HG03469 (cell line): ENCODE results near the gene MZF1.
"Not testable (repeated sequence)": the region's sequence is repeated elsewhere in the genome, so short reads cannot be mapped to it uniquely, and the experiment has no call there.

ENCODE experiments used
- ATAC-seq: cut with Tn5 transposase; IDR thresholded peaks from one replicate; pipeline ENCODE4 v1.9.1; 2021; ENCODE audit warnings: mild to moderate bottlenecking, moderate library complexity, moderate number of reproducible peaks; ENCODE audit not compliant: unreplicated experiment

MZF1 gene

DNA sequence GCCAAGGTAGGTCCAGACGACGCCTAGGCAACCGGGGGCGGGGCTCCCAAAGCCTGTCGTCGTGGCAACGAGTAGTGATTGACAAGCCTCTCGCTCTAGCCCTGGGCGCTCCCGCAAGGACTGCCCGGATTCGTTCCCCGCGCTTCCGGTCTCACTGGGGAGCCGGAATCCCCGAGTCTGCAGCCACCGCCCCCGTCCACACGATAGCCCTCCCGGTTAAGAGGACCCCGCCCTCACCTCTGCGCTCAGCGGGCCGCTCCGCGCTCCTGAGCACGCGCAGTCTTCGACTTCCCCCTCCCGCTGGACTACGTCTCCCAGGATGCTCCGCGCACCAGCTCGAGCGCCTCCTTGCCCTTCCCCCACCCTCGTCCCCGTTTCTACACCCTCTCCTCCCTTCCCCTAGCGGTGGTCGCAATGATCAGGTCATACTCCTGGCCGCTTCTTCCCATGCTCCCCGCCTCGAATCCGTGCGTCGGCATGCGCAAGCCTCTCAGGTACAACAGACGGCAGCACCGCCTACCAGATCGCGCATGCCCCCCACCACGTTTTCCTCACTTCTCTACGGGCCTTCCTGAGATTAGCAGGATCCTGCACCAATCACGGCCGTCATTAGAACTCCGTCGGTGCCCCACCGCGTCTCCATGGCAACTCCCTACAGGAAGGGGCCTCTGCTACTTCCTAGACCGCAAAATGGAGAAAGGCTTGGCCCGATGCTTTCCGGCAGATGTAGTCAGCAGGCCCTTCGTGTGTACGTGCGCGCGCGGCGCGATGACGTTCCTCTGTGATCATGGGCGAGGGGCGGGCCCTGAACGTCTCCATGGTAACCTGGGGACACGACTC lies at the start of gene MZF1:
TSS of gene MZF1 (minus strand) at position 518 of the 840 bp plus-strand sequence. CDS start 1,946 bp downstream, outside the sequence.
- ATAC-seq = peak; percentile 53

DNA sequence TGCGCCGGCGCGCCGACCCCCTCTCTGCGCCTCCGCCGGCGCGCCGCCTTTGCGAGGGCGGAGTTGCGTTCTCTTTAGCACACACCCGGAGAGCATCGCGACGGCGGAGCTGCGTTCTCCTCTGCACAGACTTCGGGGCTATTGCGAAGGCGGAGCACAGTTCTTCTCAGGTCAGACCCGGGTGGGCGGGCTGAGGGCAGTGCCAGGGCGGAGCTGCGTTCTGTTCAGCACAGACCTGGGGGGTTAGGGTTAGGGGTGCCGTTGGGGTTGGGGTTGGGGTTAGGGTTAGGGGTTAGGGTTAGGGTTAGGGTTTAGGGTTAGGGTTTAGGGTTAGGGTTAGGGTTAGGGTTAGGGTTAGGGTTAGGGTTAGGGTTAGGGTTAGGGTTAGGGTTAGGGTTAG lies 34.1 kb upstream of the MZF1 start:
- ATAC-seq = not testable (repeated sequence)

DNA sequence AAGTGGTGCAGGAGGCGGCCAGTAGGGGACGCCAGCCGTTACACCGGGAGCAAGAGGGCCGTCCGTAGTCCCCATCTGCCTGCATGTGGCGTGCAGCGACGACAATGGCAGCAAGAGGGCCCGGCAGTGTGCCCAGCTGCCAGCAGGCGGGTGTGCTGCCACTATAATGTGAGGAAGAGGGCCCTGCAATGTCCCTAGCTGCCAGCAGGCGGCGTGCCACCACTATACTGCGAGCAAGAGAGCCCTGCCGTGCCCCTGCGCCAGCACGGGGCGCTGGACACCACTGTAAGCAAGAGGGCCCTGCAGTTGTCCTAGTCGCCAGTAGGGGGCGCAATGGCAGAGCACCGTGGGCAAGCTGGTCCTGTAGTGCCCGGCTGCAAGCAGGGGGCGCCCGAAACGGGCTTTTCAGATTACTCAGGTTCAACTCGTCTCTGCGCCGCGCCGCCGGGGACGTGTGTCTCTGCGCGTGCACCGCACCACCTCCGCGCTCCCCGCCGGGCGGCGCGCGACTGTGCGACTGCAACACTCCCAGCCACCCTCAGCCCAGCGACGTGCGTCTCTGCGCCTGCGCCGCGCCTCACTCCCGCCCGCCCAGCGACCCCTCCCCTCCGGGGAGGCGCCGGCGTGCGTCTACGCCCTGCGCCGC lies 33.2 kb upstream of the MZF1 start:
- not testable (repeated sequence) for ATAC-seq

DNA sequence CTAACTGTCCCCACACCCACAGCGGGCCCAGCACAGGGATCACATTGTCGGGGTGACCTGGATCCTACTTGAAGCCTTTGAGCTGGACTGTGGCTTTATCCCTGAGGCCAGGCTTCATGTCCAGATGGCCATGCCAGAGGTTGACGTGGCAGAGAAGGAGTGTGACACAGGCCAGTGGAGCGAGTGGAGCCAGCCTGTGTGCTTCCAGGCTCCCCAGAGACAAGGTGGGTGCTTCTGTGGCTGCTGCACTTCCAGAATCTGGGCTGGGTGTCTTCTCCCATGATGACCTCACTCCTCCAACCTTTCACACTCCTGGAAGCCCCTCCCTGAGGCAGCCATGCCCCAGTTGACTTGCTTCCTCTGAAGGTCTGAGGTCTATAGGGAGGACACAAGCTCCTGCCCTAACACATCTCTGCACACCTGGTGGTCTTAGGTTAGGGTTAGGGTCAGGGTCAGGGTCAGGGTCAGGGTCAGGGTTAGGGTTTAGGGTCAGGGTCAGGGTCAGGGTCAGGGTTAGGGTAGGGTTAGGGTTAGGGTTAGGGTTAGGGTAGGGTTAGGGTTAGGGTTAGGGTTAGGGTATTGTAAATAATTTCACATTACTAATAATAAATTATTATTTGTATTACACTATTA lies 13.1 kb upstream of the MZF1 start:
- no peak for ATAC-seq

DNA sequence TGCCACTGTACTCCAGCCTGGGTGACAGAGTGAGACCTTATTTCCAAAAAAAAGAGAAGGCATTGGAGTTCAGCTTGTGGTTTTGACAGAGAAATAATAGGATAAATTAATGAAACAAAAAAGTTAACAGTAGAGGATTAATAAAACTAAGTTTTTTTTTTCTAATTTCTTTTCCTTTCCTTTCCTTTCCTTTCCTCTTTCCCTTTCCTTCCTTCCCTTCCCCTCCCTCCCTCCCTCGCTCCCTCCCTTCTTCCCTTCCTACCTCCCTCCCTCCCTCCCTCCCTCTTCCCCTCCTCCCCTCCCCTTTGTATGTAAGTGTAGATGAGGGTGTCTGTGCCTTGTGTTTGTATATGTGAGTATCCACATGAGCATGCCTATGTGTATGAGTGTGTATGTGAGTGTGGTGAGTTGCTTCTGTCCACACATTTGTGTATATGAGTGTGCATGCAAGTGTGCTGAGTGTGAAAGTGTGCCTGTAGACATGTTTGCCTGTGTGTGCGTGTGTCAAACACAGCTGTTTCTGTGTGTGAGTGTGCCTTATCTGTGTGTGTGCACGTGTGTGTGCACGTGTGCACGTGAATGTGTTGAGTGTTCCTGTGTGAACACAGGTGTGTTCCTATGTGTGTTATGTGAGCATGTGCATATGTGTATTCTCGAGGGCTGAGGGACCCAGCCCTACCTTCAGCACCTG lies 12.5 kb upstream of the MZF1 start:
- no peak for ATAC-seq

DNA sequence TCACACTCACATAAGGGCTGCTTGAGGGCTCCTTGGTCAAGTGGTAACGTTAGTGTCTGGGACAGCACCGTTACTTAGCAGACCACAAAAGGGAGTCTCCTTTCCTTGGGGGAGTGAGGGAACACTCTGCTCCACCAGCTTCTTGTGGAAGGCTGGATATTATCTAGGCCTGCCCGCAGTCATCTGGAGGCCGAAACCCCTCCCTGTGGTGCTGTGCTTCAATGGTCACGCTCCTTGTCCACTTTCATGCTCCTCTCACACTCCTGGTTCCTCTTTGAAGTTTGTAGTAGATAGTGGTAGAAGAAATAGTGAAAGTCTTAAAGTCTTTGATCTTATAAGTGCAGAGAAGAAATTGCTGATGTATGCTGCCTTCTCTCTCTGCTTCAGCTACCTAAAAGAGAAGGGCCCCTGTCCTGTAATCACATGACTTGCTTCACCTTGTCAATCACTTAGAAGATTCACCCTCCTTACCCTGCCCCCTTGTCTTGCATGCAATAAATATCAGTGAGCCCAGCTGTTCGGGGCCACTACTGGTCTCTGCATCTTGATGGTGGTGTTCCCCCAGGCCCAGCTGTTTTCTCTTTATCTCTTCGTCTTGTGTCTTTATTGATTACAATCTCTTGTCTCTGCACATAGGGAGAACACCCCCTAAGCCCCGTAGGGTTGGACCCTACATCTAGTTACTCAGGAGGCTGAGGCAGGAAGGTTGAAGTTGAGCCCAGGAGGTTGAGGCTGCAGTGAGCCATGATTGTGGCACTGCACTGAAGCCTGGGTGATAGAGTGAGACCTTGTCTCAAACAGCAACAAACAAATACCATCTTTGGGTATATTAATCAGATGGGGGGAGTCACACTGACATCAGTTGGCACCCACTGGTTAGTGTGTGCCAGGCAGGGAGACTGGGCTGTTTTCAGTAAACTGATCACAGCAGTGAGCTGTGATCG lies 11.6 kb upstream of the MZF1 start:
- no peak for ATAC-seq

DNA sequence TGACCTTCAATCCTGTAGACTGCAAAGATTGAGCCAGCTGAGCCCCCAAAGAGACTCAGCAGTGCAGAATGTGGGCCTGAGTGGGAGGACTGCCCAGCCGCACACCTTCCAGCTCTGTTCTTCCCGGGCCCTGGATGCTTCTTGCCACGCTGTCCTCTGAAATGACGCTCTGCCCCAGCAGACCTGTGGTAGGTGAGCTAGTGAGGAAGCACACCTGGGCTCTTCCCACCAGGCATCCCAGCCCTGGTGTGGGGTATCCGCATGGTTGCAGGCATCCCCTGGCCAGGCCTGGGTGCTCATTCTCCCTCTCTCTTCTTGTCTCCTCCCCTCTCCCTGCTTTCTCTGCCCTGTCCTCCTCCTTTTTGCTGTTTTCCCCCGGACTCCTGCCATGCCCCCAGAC lies 9.8 kb upstream of the MZF1 start:
- ATAC-seq = no peak

DNA sequence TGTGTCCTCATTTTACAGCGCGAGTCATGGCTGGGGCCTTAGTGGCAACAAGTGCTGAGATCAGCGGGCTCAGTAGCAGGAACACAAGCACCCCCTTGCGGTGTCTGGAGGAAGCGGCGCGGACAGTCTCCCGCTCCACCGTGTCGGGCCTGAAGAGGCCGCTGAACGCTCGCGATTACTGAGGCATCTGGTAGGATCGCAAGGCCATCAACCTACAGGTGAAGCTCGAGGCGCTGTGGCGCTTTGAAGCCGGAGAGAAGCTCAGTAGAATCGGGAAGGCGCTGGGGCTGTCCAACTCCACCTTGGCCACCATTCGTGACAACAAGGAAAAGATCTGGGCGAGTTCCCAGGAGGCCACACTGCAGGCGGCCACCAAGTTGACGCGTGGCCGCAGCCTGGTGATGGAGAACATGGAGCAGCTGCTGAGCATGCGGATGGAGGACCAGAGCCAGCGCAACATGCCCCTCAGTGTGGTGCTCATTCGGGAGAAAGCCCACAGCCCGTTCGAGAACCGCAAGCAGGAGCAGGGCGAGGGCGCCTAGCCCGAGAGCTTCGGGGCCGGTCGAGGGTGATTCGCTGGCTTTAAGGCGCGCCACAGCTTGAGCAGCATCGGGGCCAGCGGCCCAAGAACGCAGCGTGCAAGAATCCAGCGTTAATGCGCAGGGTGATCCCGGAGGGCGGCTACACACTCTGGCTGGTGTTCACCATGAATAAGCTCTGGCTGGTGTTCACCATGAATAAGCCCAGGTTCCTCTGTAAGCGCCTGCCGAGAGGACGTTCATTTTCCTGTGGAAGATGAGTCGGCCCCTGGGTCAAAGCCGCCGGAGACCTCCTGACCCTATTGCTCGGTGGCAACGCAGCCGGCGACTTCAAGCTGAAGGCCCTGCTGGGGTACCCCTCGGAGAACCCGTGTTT lies 8.3 kb upstream of the MZF1 start:
- no peak for ATAC-seq

DNA sequence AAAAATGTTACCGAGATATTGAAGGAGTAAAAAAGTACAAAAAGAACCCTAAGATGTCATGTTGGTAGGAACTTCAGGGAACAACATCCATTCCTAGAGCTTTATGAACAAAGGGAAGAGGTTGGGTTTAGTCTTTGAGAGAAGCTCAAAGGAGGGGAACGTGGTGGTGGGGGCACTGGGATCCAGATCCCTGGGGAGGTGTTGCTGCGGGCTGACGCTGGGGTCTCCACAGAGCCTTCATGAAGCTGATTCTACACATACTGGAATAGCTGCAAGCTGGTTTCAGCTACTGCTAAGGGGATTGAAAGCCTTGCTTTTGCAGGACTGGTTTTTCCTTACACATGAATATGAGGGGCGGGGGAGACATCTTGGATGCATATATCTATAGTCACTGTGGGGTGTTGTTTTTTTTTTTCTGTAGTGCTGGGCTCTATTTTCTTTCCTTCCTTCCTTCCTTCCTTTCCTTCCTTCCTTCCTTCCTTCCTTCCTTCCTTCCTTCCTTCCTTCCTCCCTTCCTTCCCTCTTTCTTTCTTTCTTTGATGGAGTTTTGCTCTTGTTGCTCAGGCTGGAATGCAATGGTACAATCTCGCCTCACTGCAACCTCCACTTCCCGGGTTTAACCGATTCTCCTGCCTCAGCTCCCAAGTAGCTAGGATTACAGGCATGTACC lies 6.5 kb upstream of the MZF1 start:
- ATAC-seq = no peak

DNA sequence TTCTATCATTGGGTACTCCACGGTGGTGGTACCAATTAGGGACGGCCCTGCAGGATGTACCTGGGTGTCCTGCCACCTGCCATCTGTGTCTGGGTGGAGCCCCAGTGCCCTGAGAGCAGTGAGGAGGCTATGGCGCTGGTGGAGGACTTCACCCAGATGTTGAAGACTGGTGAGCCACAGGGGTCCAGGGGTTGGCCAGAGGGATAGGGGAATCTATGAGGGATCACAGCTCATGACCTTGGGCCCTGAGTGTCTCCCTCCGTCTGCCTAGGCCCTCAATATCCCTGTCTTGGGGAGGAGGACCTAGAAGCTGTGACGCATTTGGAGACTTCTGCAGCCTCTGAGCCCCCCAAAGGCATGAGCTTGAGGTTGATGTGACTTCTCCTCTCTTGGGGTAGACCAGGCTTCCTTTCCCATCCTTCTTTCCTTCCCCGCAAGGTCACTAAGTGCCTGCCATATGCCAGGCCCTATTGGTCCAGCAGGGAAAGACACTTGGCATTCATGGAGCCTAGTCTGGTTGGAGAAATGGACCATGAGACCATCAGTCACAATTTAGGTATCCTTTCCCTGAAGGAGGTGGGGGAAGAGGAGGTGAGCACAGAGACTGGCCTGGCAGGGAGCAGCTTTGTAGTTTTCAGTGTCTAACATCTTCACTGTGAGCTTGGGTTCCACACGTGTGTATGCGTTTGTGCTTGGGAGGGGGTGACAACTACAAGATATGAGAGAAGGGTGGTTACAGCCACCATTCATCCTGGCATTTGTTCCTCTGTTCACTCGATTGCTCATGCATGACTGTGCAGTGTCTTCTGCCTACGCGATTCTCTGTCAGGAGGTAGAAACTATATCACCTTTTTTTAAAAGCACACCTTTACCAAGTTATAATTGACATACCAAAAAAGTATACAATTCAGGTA lies 5.1 kb upstream of the MZF1 start:
- ATAC-seq = no peak

DNA sequence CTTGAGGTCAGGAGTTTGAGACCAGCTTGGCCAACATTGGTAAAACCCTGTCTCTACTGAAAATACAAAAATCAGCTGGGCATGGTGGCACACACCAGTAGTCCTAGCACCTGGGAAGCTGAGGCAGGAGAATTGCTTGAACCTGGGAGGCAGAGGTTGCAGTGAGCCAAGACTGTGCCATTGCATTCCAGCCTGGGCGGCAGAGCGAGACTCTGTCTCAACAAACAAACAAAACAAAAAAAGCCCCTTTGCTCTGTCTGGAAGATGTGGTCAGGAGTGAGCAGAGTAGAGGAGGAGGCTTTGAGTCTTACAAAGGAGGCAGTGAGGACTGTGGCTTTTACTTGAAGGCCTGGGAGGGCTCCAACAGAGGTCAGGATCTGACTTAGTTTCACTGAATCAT lies 4.4 kb upstream of the MZF1 start:
- not testable (repeated sequence) for ATAC-seq

DNA sequence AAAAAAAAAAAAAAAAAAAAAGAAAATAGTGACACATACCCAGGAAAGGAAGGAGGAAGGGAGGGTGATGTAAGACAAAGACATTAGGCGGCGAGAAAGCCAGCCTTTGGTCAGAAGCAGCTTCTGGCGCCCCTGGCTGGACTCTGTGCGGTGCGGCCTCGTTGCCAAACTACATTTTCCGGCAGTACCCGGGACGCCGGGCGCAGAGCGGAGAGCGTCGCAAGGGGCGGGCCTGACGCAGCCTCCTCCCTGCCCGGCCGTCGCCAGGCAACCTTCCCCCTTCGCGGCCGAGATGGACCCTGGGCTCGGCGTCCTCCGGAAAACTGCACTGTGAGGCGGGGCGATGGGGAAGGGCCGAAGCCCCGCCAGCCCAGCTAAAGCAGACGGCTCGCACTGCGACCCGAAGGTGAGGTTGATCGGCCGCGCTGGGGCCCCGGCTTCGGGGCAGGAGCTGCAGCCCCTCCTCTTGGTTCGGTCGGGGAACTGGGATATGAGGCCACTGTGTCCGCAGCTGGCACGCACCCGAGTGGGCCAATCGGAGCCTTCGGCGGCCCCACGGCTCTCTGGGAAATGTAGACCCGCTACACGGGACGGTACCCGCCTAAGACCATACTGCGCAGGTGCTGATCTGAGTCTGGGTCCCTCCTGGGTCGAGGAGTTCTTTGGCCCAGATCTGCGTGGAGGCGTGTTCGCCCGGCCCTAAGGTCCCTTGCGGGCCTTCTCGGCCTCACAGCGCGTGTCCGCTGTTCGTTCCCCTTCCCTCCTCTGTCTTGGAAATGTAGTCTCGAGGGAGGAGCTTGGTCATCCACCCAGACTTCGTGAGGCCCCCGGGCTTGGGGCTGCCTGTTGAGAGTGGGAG lies 2.3 kb upstream of the MZF1 start:
- ATAC-seq = peak; percentile 19

DNA sequence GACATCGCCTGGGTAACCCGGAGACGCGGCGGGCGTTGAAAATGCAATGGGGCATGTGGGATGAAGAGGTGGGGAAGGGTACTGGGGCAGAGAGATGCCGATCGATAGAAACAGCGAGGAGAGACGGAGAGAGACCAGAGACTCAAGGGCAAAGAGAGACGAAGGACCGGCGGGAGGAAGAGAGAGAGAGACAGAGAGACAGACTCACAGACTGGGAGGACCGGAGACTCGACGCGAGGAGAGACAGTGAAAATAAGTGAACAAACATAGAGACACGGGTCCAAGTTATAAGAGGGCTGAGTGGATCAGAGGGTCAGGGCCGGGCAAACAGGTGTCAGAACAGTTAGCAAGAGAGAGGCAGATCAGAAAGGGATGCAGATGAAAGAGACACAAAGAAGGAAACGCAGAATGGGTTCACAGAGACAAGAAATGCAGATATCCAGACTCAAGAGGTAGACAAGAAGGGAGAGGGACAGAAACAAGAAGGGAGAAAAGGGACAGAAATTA lies 576 bp upstream of the MZF1 start:
- no peak for ATAC-seq

DNA sequence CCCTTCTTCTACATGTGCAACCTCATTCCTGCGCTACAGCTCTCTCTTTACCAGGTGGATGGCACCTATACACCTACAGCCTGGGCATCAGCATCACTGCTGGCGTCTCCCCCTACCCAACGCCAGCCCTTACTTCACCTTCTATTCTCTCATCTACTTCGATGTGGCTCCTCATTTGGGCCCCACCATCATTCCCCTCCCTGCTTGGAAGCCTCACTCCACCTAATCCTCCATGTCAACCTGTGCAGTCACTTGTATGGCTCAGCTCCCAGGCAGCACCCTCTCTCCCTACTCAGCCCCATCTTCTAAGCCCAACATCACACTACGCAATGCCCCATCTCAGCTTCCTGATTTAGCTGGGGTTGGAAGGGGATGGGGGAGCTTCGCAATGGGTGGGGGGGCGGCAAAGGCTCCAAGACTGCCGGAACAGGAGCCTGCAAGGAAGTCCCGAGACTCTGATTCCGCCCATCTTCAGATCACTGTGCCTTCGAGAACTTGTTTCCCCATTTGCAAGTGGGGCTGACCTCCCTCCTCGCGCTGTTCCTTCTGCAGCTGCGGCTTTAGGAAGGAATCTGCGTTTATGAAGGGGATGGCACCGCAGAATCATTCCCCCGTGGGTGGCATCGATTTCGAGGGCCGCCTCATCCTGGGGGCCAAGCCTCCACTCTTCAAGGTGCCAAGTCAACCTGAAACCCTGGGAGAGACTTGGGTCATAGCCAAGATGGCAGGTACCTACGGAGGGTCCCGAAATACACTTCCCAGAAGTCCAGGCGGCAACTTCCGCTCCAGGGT lies 913 bp downstream of the MZF1 start:
- no peak for ATAC-seq

DNA sequence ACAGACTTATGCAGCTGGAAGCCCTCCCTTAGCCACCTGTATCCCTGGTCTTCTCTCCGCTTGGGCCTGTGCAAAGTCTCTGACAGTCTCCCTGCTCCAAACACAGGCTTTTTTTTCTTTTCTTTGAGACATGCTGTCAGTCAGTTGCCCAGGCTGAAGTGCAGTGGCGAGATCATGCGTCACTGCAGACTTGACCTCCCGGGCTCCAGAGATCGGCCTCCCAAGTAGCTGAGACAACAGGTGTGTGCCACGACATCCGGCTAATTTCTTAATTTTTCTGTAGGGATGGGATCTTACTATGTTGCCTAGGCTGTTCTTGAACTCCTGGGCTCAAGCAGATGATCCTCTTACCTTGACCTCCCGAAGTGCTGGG lies 1.6 kb downstream of the MZF1 start:
- ATAC-seq = no peak
